ENCODE measurements around the gene RGS11.

The RGS11 gene

GRCh38 chr16:284204-285120, 8.7 kb upstream of the RGS11 start:
- TF ChIP-seq USF1 (IDR thresholded peaks at IDR 0.05) (no peak), RAD21 (IDR thresholded peaks at IDR 0.05; ENCODE audit: low read depth) (no peak), ZBTB7A (IDR thresholded peaks at IDR 0.05; ENCODE audit: low read depth) (no peak), REST (IDR thresholded peaks at IDR 0.05; ENCODE audit: low read depth) (no peak)
- TF ChIP-seq, protein P1, sequence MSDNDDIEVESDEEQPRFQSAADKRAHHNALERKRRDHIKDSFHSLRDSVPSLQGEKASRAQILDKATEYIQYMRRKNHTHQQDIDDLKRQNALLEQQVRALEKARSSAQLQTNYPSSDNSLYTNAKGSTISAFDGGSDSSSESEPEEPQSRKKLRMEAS (IDR thresholded peaks at IDR 0.05): no peak

DNA sequence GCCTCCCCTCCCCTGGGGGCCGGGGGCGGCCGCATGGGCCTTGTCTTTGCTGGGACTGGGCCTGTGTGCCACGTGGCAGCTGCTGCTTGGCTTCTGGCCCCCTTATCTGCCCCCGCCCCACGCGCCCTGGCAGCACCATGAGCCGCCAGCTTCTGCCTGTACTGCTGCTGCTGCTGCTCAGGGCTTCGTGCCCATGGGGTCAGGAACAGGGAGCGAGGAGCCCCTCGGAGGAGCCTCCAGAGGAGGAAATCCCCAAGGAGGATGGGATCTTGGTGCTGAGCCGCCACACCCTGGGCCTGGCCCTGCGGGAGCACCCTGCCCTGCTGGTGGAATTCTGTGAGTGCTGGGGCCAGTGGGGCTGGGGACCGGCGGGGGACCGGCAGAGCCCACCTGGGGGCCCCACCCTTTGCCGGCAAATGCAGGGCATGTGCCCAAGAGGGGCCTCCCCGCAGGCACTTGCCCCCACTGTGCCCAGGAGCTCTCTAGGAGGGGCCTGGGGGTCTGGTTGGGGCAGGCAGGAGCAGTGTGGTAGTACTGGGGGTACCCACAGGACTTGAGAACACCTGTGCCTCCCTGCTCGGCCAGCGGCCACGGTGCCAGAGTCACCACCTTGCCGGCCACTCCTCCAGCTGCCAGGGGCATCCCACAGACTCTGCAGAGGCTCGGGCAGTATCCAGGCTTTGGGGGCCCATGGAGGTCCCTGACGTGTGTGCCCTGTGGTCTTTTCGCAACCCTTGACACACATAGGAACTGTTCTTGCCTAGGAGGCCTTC, 7.5 kb upstream of the RGS11 start, which contains the start of gene PDIA2:
TSS of gene PDIA2 (plus strand) at position 132 of the 773 bp plus-strand sequence. CDS start at position 138, 6 bp downstream.
- TF ChIP-seq CREB1 (IDR thresholded peaks at IDR 0.05; ENCODE audit: low read depth) (no peak), TEAD4 (IDR thresholded peaks at IDR 0.05) (no peak), REST (IDR thresholded peaks at IDR 0.05; ENCODE audit: low read depth) (no peak), EGR1 (IDR thresholded peaks at IDR 0.05) (no peak), EP300 (IDR thresholded peaks at IDR 0.05; ENCODE audit: borderline replicate concordance) (no peak), RAD21 (IDR thresholded peaks at IDR 0.05; ENCODE audit: low read depth) (no peak), ZBTB7A (IDR thresholded peaks at IDR 0.05; ENCODE audit: low read depth) (no peak), USF1 (IDR thresholded peaks at IDR 0.05) (no peak), TAF1 (IDR thresholded peaks at IDR 0.05; ENCODE audit: low read depth) (no peak), TCF12 (IDR thresholded peaks at IDR 0.05; ENCODE audit: low read depth) (no peak), FOXM1 (IDR thresholded peaks at IDR 0.05; ENCODE audit: borderline replicate concordance, low read depth) (no peak)
- TF ChIP-seq, protein P1 (IDR thresholded peaks at IDR 0.05): no peak

DNA sequence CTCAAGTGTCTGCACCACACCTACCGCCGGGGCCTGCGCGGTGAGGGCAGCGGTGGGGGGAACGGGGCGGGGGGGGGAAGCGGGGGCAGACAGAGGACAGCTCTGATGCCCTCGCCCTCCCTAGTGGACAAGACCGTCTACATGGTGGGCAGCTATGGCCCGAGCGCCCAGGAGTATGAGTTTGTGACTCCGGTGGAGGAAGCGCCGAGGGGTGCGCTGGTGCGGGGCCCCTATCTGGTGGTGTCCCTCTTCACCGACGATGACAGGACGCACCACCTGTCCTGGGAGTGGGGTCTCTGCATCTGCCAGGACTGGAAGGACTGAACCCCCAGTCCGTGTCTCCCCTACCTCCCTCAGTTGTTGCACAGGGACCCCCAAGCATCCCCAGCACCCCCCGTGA, 6.7 kb upstream of the RGS11 start:
- no peak for TF ChIP-seq TEAD4 (IDR thresholded peaks at IDR 0.05)

GRCh38 chr16:281660-282255, 6.0 kb upstream of the RGS11 start:
- TF ChIP-seq TCF12 (IDR thresholded peaks at IDR 0.05; ENCODE audit: low read depth): no peak
- no peak for TF ChIP-seq REST (IDR thresholded peaks at IDR 0.05; ENCODE audit: low read depth)
- TF ChIP-seq RAD21 (IDR thresholded peaks at IDR 0.05; ENCODE audit: low read depth): no peak
- TF ChIP-seq CEBPB (IDR thresholded peaks at IDR 0.05): no peak
- TF ChIP-seq EP300 (IDR thresholded peaks at IDR 0.05; ENCODE audit: borderline replicate concordance): no peak
- no peak for TF ChIP-seq EGR1 (IDR thresholded peaks at IDR 0.05)
- TF ChIP-seq, protein P1 (IDR thresholded peaks at IDR 0.05): no peak
- no peak for TF ChIP-seq NFIC (IDR thresholded peaks at IDR 0.05)
- TF ChIP-seq TEAD4 (IDR thresholded peaks at IDR 0.05): no peak
- no peak for TF ChIP-seq TAF1 (IDR thresholded peaks at IDR 0.05; ENCODE audit: low read depth)
- no peak for TF ChIP-seq CREB1 (IDR thresholded peaks at IDR 0.05; ENCODE audit: low read depth)
- no peak for TF ChIP-seq USF1 (IDR thresholded peaks at IDR 0.05)
- TF ChIP-seq FOXM1 (IDR thresholded peaks at IDR 0.05; ENCODE audit: borderline replicate concordance, low read depth): no peak
- no peak for TF ChIP-seq ZBTB7A (IDR thresholded peaks at IDR 0.05; ENCODE audit: low read depth)
- no peak for TF ChIP-seq YY1 (IDR thresholded peaks at IDR 0.05; ENCODE audit: low read depth)
